GM19238 (cell line): ENCODE measurements around the gene PRR3.

Experiments used
- DNase-seq: peaks from one replicate; pipeline ENCODE4 v3.0.0; 2011; ENCODE audit warnings: low spot score; ENCODE audit not compliant: insufficient read length

Gene PRR3

DNA sequence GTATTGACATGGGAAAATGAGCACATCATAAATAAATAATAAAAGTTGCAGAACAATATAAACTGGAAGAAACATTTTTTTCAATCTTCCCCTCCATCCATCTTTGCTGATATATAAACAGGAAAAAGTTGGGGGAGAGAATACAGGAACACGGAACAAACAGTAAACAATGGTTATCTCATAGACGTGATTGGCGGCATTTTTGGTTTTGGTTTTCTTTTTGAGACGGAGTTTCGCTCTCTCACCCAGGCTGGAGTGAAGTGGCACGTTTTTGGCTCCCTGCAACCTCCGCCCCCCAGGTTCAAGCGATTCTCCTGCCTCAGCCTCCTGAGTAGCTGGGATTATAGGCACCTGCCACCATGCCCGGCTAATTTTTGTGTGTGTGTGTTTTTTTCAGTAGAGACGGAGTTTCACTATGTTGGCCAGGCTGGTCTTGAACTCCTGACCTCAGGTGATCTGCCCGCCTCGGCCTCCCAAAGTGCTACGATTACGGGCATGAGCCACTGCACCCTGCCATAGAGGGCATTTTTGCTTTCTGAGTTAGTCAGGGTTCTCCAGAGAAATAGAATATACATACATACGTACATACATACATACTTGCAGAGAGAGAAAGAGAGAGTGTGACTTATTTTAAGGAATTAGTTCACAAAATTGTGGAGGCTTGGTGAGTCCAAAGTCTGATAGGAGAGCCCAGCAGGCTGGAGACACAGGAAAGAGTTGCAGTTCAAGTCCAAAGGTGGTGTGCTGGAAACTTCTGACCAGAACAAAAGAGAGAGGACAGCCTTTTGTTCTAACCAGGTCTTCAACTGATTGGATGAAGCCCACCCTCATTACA lies 23.4 kb upstream of the PRR3 start:
- DNase-seq: no peak

DNA sequence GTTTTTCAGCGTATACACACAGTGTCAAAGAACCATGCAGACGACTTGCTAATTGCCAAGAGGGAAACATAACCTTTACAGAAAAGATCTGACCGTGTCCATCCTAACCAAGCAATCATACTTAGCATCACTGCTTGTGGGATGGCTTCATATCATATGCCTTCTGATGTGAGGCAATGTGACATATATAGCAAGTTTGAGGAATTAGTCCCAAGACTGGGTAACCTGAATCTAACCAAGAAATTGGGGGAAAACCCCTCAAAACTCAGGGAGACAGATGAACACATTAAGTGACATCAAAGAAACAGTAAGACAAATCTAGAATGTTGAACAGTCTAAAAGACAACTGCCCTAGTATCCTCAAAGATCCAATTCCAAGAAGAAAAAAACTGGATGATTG lies 19.2 kb upstream of the PRR3 start:
- no peak for DNase-seq

DNA sequence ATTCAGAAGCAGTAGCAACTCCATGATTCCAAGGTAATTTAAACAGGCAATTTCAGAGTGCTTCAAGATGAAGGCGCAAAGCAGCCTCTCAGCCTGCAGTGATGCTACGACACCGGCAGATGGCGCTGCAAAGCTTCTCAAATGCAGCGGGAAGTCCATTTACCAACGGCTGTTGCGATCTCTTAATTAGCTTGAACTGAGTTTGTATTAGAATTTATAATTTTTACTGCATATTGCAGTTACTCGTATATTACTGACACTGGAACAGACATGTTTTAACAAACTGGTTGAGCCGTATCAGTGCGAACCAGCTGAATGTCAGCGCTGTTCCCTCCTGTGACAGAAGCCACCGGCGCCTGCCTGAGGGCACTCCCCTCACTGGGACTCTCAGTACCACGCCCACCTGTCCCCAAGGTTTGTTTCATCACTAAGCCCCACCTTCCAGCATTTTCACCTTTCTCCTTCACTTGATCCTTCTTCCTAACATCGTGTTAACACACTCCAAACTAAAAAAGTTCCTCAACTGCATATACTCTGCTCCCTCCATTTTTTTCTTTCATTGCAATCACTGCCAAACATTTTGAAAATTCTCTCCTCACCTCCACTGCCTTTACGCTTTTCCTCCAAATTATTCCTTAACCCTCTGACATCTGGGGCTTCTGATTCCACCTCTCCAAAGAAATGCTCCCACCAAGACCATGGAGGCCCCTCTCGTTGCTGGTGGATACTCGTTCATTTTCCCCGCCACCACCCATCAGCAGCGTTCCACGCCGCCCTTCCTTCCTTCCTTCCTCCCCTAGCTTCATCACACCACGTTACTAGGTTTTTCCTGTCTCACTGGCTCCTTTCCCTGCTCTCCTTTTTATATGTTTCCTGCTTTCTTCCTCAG lies 15.3 kb upstream of the PRR3 start:
- DNase-seq: peak; percentile 50

DNA sequence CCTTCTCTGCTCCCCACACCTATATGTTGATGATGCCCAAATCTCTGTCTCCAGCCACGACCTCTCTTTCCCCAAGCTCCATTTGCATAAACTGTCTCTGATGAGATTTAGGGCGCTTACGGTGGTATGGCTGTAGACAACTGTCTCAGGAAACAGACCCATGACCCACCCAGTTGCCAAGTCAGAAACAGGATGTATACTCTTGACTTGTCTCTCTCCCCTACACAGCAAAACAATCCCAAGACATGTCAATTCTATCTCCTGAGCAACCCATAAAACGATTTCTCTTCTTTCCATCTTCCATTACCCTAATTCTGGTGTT lies 14.7 kb upstream of the PRR3 start:
- DNase-seq: no peak

DNA sequence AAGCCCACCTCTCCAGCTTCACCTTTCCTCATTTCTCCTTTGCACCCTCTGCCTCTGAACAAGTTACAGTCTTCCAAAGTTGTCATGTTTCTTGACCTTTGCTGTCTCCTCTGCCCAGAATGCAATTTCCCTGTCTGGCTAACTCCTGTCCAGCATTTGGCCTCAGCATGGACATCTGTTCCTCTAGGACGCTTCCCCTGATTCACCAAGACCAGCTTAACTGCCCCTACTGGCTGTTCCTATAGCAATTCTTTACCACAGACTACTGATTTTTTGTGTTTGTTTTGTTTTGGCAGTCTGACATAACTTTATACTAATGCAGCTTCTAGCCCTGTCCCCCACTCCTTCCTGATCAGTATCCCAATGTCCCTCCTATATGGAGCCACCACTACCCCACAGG lies 14.2 kb upstream of the PRR3 start:
- DNase-seq: no peak

DNA sequence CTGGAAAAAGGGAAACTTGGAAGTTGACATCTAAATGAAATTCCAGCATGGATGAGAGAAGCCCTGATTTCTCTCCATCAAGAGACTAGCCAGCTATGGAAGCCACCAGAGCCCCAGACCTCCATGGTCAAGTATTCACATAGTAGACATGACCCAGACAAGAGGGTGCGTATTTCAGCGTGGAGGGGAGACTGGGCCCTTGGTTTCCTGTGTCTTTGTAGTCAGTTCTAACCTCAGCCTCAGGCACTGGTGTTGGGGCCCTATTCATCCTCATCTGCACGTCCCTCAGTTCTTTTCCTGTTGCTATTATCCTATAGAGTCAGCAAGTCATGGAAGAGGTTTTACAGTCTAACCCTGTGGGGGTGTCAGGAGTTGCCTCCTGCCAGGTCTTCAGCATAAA lies 13.3 kb upstream of the PRR3 start:
- no peak for DNase-seq

DNA sequence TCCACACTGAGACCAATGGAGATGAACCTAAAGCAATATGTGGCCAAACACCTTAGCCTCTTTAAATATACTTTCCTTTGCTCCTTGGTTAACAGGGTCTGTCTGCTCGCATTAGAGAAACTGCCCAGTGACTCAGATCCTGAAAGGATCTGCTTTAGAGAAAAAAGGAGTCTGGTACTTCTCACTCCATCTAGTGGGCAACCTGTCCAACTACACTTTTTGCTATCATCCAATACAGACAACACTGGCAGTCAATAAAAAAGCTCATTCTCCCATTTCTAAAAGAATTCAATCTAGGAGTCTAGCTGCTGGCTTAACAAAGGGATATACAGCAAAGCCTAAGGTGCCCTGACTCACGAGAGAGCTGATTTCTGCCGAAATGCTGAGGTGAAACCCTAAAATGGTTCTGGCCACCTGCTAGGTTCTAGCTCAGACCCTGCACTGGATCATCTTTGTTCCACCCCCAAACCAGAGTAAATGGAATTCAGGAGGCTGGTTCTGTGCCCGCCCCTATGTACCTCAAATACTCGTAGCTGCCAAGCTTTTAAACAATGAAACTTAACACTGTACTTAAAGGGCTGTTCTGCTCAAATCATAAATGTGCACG lies 12.3 kb upstream of the PRR3 start:
- DNase-seq: no peak

DNA sequence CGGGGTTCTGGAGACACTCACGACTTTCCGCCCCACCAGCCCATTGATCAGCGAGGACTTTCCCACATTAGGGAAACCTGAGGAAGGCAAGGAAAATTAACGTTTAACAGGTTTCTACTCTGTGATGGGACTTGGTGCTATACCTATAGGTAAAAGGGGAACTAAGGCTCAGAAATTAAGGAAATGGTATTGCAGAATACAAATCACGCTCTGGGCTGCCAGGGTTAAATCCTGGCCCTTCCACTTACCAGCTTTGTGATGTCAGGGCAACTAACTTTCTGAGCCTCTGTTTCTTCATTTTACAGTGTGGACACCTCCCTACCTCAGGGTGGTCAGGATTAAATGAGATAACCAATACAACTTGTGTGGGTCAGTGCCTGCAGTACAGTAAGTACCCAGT lies 9.6 kb upstream of the PRR3 start:
- no peak for DNase-seq

DNA sequence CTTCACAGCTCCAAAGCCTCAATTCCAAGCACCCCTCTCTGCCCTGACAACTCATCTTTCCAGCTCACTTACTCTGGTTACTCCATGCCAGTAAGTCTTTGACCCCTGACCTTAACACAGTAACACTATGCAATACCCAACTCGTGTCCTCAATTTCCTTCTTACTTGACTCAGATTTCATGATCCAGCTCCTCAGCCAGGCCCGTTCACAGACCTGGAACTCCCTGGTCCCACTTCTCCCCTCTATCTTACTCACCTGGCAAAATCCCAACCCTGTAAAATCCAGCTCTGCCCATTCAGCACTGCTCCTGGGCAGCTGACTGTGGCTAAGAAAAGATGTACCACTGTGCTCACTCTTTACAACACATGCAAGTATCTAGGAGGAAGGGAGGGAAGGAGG lies 8.7 kb upstream of the PRR3 start:
- DNase-seq: no peak

DNA sequence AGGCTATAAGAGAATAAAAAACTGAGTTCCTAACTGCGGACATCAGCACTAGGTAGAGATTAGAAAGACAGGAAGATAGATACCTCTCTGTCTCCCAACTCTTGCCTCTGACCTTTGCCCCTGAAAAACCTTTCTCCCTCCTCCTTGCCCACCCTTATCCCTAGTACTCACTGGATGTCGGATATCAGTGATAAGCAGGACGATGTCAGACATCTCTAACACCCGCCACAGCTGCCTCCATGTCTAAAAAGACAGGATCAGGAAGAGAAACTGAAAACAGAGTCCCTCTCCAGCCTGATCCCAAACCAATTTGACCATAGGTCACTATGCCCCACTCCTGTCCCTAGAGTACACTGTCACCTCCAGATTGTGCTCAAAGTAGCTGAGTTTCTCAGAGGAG lies 2.7 kb upstream of the PRR3 start:
- no peak for DNase-seq

DNA sequence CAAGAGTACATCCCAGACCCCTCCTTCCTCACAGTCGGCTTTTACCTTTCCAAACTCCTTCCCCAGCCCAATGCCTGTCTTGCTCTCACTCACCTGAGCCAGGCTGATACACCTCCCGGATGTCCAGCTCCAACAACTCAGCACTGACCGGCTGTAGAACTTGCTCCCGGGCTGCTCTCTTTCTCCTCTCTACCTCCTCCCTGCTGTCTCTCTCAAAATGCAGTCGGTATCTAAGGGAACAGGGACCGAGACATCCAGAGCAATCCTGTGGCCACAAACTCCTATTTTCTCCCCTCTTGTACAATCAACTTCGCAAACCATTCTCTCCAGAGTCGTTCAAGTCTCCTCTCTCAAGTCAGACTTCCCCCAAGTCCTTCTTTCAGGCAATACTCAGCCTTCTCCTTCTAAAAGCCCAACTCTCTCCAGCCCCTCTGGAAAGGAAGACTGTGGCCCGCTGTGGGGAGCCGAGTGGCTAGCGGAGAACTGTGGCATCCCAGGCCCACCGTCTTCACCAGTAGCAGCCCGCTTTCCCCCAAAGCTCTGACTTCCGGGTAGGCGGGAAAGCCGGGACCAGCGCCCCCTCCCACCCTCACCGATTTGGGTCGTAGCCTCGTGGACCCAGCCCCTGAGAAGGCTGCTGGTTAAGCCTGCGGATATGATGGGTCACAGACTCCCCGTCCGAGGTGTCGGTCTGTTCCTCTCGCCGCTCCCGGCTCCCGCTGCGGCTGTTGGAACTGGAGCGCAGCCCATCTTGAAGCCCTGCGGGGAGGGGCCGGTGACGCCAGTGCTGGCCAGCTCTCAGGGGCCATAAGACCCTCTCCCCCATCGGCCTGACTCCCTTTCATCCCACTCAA lies 1.9 kb upstream of the PRR3 start:
- DNase-seq: no peak

DNA sequence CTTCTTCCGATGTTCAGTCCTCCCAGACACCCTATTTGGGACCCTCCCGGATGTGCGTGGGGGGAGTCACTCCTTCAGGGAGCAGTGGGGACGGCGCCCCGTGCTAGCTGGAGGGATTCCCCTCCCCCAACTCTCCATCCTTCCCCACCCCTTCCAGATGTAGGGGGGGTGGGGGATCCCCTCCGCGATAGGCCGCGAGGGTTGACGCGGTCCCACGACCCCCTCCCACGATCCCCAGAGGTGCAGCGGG lies 1.4 kb upstream of the PRR3 start:
- no peak for DNase-seq

DNA sequence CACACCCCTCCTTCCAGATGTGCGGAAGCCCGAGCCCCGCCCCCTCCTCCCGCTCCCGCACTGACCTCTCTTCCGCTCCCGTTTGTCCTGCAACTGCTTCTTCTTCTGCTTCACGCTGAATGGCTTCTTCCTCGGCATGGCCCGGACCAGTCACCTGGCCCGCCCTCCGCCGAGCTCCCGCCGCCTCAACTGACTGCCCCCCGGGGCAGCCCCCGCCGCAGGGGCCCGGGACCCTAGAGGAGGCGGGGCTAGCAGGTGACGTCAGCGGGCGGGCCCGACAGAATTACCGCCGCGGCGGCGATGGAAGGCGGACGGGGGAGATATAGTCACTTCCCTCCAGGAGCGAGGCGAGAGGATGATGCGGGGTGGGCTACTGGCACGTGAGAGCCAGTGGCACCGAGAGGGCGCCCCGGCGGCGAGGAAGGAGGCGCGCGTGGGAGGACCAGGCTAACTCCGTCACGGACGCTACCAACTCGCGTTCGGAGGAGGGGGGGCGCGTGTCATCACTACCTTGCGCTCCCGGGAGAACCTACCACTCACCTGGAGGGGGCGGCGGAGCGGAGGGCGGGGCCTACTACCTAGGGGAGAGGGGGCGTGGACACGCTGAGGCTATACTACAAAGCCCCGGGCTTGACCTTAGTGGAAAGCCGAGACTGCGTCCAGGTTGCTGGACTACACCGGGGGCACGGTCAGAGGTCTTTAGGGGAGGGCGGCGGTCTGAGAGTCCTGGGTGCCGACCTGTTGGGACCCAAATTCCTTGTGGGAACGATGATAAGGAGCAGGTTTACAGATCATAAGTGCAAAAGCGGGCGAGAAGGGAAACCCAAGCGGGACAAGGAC lies 809 bp upstream of the PRR3 start, which contains the start of gene GNL1:
Gene GNL1, minus strand, starts transcription at position 424 of the 840 bp plus-strand sequence. Its CDS starts 286 bp downstream, at position 138.
- peak; percentile 83 for DNase-seq

DNA sequence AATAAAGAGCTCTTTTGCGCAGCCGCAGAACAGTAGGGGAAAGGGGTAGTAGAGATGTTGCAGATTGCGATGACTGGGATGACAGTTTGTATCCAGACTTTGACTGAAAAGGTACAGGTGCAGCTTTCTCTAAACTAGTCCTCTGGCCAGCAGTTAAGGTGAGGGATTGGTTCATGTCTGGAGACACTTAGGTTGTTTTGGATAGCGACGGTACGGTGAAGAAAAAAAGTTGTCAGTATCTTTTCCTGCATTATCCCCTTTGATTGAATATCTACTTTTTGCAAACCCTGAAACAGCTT lies 537 bp downstream of the PRR3 start:
- no peak for DNase-seq

DNA sequence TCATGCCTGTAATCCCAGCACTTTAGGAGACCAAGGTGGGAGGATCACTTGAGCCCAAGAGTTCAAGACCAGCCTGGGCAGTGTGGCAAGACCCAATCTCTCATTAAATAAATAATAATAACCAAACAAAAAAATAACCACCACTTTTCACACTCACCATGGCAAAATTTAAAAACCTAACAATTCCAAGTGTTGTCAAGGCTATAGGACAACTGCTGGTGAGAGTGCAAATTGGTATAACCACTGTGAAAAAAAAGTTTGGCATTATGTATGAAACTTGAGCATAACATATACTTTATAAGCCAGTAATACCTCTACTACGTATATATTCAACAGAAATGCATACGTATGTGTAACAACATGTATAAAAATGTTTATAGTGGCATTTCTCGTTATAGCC lies 3.8 kb downstream of the PRR3 start:
- no peak for DNase-seq

DNA sequence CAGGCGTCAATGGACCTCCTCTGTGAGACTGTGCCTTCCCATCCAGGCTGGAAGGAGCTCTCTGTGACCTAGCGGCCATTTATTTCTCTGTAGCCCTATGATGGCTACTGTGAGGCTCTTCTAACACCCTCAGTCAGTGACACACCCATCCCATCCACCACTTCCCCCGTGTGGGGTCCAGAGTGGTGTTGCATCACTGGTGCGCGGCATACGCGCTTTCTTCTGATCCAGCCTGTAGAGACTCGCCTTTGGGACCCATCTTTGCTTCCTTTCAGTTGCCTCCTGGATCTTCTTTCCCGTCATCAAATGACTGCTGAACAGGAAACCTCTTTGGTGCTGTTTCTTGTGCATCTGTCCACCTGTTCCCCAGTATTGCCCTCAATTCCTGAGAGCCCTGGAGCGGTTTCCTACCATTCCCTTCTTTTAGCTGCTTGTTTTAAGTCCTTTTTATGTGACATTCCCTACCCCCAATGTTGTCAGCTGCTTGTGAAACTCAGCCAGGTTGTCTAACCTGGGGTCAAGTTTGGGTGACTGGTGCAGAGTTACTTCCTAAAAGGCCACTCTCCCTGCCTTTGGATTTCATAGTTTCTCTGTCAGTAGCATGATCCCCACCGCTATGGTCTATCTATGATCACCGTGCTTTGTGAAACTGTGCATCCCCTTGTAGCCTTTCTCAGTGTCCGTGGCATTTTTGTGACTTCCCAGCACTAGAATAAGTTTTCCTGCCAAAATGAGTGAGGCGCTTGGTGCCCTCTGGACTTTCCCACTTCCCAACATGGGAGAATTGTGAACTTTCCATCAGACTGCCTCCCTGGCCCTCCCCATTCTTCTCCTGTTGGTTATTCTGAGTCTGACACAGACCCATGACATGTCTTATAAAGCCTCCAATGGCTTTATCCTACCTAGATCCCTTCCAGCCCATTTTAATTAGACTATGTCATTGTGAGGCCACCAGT lies 5.7 kb downstream of the PRR3 start:
- DNase-seq: no peak

DNA sequence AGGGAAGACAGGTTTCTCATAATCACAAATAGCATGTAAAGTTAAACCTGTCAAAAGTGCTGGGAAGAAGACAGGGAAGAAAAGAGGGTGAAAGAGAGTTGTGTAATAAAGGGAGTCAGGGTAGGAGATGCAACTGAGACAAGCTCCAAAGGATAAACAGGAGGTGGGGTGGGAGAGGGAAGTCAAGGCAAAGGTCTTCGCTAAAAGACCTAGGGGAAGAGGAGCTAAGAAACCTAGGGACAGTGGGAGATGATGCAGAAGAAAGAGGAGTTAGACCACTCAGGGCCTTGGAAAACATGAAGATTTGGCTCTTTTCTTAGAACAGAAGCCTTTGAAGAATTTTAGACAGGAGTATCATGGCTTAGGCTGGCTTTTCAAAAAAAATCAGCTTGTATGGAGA lies 7.0 kb downstream of the PRR3 start:
- DNase-seq: no peak

DNA sequence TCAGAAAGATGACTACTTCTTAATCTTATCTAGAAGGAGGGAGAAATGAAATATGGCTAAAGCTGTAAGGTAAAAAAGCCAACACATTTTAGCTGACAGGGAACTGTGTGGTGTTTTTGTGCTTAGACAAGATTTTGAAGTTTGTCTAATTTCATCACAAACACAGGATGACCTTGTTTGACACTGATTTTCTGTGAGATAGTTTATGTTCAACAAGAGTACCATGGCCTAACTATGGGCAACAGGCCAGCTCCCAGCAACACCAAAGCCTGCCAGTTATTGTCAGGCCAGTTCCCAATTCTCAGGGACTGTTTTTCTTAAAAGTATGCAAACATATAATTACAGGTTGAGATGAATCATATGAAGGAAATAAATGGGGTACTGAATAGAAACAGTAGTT lies 8.7 kb downstream of the PRR3 start:
- DNase-seq: no peak

DNA sequence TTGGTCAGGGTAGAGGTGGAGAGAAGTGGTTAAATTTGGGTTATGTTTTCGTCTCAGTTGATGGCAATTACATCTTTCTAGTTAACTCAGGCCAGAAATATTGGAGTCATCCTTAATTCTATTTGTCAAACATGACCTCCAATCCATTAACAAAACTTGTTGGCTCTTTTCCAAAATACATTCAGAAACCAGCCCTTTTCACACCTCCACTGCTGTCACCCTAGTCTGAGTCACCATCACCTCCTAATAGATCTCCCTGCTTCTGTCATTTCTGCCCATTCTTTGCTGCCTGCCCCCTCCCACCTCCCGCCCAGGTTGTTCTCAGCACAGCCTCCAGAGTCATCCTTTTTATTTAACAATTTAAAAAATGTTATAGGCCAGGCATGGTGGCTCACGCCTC lies 11.2 kb downstream of the PRR3 start:
- no peak for DNase-seq

DNA sequence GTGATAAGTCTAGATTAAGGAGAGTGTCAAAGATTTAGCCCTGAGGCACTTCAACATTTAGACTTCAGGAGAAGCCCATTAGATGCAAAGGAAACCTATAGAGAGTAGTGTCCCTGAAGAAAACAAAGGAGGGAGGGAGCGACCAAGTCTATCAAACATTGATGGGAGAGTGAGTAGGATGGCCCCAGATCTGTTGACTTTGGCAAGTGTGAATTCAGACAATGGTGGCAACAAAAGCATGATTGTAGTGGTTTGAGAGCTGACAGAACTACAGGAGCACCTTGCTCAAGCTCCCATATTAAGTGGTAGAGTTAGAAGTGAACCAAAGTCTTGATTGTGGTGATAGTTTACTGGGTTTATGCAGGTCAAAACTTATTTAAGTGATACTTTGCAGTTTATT lies 13.2 kb downstream of the PRR3 start:
- DNase-seq: no peak
